ENCODE results near the gene ZDHHC14. TPM values are rescaled to one million over a fixed set of nuclear protein-coding genes. Genes with fewer than 3 reads are reported as not detected.

The ZDHHC14 gene
- total RNA-seq, 1 experiment from 2014 or later = 1.7 TPM

- Histone ChIP-seq H3K23ac (ENCODE audit: insufficient read length, low read depth, low read length) (no peak overlapping the region), H3K4me2 (ENCODE audit: insufficient read depth, insufficient read length, low read length) (no peak overlapping the region), H3K27me3 (ENCODE audit: insufficient read depth, low read length) (no peaks in the 10 kb centered on the region), H2BK15ac (ENCODE audit: low read depth, low read length) (no peak overlapping the region), H3K14ac (ENCODE audit: insufficient read depth, low read length) (no peak overlapping the region), H2BK20ac (ENCODE audit: low read depth, low read length, poor library complexity, severe bottlenecking) (no peak overlapping the region), H3K4me1 (ENCODE audit: insufficient read depth, low read length) (no peaks in the 10 kb centered on the region), H4K5ac (ENCODE audit: insufficient read length, low read depth, low read length) (no peak overlapping the region), H2BK5ac (ENCODE audit: insufficient read length, low read length) (no peak overlapping the region), H2AK5ac (ENCODE audit: insufficient read length, low read length) (no peak overlapping the region), H3K4ac (ENCODE audit: low read depth, low read length) (no peak overlapping the region), H4K20me1 (ENCODE audit: control insufficient read depth, insufficient read depth, insufficient read length) (no peaks in the 10 kb centered on the region), H3K79me2 (ENCODE audit: insufficient read depth, low read length) (no peaks in the 10 kb centered on the region), H3K56ac (ENCODE audit: insufficient read length, low read depth, low read length) (no peak overlapping the region), H3T11ph (ENCODE audit: low read length) (no peak overlapping the region), H2BK120ac (ENCODE audit: low read depth, low read length, poor library complexity, severe bottlenecking) (no peak overlapping the region), H4K8ac (replicated peaks; ENCODE audit: insufficient read length, low read depth, low read length) (no peak overlapping the region), H3K18ac (ENCODE audit: insufficient read length, low read depth, low read length) (no peak overlapping the region), H3K23me2 (ENCODE audit: insufficient read length, low read depth, low read length, poor library complexity, severe bottlenecking) (no peaks in the 10 kb centered on the region), H2BK12ac (ENCODE audit: insufficient read length, low read depth, low read length) (no peak overlapping the region), H3K27ac (ENCODE audit: insufficient read length, low read depth, low read length) (no peak overlapping the region), H2AFZ (ENCODE audit: low read length) (no peak overlapping the region), H4K91ac (ENCODE audit: insufficient read length, low read depth, low read length) (no peak overlapping the region), H3K79me1 (ENCODE audit: insufficient read depth, low read depth, low read length, poor library complexity, severe bottlenecking) (no peaks in the 10 kb centered on the region), H3K9ac (ENCODE audit: extremely low read depth, insufficient read length, low read length) (no peak overlapping the region), H3K9me3 (ENCODE audit: control insufficient read depth, low read depth, low read length) (no peaks in the 10 kb centered on the region)
- Mint-ChIP-seq H3K27me3 (ENCODE audit: low read depth) (no peaks in the 10 kb centered on the region; the same call in 1 of the 2 replicates), H3K4me1 (peaks cover 0 to 3% of the 10 kb centered on the region in 2 experiments; a peak in 1 of 4 replicates), H3K27ac (no peak overlapping the region), H3K4me3 (no peak overlapping the region), H3K9me3 (peaks cover 0 to 4% of the 10 kb centered on the region in 2 experiments; a peak in 2 of 5 replicates), H3K36me3 (ENCODE audit: insufficient read depth in 1 of 3, low read depth in 3 of 3) (no peaks in the 10 kb centered on the region)
- TF ChIP-seq CTCF (conservative IDR thresholded peaks at IDR 0.05) = no peak
- no CpG with 5 or more reads among the region's 2 CpGs for WGBS (ENCODE audit: extremely low coverage, insufficient read length, low lambda C conversion rate)
- DNase-seq = no peak
Observed at GRCh38 chr6:157524735-157525134, 143.7 kb downstream of the ZDHHC14 start.

Measured in H9 (cell line).